ENCODE results near the gene TEX36.
"Not testable (repeated sequence)": the region's sequence is repeated elsewhere in the genome, so short reads cannot be mapped to it uniquely, and the experiment has no call there.

DNA sequence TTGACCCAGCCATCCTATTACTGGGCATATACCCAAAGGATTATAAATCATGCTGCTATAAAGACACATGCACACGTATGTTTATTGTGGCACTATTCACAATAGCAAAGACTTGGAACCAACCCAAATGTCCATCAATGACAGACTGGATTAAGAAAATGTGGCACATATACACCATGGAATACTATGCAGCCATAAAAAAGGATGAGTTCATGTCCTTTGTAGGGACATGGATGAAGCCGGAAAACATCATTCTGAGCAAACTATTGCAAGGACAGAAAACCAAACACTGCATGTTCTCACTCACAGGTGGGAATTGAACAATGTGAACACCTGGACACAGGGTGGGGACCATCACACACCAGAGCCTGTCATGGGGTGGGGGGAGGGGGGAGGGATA, 29.9 kb downstream of the TEX36 start:
- TF ChIP-seq, protein P1, sequence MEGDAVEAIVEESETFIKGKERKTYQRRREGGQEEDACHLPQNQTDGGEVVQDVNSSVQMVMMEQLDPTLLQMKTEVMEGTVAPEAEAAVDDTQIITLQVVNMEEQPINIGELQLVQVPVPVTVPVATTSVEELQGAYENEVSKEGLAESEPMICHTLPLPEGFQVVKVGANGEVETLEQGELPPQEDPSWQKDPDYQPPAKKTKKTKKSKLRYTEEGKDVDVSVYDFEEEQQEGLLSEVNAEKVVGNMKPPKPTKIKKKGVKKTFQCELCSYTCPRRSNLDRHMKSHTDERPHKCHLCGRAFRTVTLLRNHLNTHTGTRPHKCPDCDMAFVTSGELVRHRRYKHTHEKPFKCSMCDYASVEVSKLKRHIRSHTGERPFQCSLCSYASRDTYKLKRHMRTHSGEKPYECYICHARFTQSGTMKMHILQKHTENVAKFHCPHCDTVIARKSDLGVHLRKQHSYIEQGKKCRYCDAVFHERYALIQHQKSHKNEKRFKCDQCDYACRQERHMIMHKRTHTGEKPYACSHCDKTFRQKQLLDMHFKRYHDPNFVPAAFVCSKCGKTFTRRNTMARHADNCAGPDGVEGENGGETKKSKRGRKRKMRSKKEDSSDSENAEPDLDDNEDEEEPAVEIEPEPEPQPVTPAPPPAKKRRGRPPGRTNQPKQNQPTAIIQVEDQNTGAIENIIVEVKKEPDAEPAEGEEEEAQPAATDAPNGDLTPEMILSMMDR (IDR thresholded peaks at IDR 0.05) = not testable (repeated sequence)
- TF ChIP-seq POLR2A (IDR thresholded peaks at IDR 0.05) = not testable (repeated sequence)

Measured in thyroid gland (tissue), 4 donors.